ENCODE results near the gene TNFRSF8.
"Not testable (repeated sequence)": the region's sequence is repeated elsewhere in the genome, so short reads cannot be mapped to it uniquely, and the experiment has no call there.

The TNFRSF8 gene

DNA sequence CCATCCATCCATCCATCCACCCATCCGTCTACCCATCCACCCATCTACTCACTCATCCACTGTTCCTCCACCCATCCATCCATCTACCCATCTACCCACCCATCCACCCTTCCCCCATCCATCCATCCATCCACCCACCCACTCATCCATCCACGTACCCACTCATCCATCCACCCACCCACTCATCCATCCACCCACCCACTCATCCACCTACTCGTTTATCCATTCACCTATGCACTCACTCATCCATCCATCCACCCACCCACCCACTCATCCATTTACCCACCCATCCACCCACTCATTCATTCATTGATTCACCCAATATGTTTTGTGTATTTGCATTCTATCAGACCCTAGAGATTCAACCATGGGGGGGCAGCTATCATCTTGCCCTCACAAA lies 27.2 kb downstream of the TNFRSF8 start:
- DNase-seq: no peak

DNA sequence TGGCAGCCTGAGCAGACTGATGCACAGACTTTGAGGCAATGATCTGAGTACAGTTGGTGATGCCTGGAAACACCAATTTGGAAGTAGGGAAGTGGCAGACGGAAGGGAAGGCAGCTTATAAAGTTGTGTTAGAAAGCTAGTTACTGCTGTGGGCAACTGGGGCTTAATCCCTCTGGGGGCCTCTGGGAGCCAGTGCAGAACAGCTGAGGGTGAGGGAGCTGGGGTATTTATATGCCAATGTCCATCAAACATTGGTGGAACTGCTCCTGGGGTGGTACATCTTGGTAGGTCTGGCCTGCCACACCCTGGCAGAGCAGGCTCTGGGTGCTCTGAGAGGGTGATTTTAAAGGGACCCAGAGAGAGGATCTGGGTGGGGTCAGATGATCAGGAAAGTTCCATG lies 28.1 kb downstream of the TNFRSF8 start:
- DNase-seq: no peak

DNA sequence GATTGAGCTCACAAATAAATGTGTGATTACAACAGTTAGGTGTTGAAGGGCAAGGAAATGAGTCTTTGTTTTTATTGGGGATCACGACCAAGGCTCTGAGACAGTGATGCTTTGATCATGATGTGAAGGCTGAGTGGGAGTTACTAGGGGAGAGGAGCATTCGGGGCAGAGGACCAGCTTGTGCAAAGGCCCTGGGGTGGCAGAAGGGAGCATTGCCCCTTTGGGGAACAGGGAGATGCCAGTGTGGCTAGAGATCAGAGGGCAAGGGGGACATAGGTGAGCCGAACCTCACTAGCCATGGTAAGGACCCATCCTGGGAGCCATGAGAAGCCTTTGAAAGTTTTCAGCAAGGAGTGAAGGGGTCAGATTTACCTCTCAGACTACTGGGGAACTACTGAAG lies 31.1 kb downstream of the TNFRSF8 start:
- DNase-seq: no peak

DNA sequence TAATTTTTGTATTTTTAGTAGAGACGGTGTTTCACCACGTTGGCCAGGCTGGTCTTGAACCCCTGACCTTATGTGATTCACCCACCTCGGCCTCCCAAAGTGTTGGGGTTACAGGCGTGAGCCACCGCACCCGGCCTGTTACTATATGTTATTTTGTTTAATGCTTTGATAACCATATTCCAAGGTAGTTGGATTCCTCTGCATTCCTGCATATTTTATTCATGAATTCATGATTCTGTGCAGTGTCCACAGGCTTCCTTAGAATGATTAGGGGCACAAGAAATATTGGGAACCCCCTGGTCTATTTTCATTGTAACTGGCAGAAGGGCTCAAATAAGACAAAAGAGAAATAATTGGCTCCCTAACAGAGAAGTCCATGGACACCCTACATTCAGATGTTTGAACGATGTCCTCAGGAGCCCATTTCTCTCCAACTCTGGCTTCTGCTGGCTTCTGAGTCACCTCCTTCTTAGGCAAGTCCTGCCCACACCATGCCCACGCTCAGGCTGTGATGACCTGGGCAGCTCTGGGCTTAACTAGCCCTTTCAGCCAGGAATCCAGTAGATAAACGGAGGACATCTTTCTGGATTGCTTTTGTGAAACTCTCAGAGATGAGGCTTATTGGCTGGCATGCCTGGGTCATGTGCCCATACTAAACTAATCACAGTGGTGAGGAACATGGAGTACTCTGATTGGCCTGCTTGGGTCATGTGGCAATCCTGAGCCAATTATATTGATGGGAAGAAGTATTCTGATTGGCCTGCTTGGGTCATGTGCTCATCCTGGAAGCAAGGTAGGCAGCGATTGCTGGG lies 32.6 kb downstream of the TNFRSF8 start:
- DNase-seq: no peak

DNA sequence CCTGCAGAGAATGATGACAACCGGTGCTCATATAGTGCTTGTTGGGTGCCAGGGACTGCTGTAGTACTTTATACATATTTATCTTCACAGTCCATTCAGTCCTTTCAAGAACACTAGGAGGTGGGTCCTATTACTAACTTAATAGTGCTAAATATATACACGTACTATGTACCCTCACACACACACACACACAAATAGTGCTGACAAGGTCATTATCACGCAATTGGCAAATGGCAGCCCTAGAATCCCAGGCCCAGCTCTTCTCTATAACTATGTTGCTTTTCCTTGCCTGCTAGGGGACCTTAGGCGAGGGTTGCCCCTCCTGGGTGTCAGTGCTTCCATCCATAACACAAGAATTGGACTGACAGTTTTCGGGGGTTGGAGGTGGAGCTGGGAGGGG lies 33.5 kb downstream of the TNFRSF8 start:
- no peak for DNase-seq

DNA sequence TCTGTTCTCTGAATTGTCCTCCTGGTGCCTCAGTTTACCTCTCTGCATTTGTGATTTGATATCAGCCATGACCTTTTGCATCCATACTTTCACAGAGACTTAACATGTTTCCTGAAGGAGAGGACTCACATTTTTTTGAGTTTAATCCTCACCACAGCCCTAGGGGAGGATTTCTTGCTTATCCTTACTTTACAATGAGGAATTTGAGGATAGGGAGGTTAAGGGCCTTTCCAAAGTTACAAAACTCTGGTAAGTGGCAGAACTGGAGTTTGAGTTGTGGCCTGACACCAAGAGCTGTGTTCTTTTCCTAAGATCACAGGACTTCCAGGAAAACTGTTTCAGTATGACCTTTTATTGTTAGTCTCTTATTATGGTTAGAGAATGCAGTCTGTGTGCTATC lies 34.2 kb downstream of the TNFRSF8 start:
- DNase-seq: no peak

DNA sequence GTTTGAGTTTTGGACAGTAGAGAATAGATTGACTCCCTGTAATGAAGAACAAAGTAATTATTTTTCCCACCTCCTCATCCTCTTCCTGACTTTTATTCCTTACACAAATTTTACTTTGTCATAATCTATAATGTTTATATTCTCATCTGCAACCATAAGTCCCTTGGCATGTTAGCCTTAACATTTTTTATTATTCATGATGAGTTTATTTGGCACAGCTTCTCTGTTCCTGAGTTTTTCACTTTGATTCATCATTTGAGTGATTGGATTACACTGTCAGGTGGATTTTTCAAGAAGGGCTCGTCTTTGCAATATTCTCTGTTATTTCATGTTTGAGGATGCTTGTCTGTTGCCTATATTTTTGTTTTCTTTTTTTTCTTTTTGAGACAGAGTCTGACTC lies 35.7 kb downstream of the TNFRSF8 start:
- no peak for DNase-seq

DNA sequence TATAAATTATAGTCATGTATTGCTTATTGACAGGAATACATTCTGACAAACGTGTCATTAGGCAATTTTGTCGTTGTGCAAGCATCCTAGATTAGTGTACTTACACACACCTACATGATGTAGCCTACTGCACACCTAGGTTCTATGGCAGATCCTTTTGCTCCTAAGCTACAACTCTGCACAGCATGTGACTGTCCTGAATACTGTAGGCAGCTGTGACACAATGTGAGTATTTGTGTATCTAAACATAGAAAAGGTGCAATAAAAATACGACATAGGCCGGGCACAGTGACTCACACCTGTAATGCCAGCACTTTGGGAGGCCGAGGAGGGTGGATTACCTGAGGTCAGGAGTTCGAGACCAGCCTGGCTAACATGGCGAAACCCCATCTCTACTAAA lies 36.5 kb downstream of the TNFRSF8 start:
- no peak for DNase-seq

DNA sequence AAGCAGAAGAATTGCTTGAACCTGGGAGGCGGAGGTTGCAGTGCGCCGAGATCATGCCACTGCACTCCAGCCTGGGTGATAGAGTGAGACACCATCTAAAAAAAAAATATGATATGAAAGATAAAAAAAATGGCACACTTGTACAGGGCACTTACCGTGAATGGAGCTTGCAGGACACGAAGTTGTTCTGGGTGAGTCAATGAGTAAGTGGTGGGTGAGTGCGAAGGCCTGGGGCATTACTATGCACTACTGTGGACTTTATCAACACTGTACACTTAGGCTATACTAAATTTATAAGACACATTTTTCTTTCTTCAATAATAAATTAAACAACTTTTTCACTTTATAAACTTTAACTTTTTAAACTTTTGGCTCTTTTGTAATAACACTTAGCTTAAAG lies 37.0 kb downstream of the TNFRSF8 start:
- no peak for DNase-seq

DNA sequence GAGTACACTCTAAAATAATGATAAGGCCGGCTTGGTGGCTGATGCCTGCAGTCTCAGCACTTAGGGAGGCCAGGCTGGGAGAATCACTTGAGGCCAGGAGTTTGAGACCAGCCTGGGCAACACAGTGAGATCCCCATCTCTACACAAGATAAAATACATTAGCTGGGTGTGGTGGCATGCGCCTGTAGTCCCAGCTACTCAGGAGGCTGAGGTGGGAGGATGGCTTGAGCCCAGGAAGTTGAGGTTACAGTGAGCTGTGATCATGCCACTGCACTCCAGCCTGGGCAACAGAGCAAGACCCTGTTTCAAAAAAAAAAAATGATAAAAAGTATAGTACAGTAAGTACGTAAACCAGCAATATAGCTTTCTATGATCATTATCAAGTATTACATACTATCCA lies 38.0 kb downstream of the TNFRSF8 start:
- DNase-seq: not testable (repeated sequence)

DNA sequence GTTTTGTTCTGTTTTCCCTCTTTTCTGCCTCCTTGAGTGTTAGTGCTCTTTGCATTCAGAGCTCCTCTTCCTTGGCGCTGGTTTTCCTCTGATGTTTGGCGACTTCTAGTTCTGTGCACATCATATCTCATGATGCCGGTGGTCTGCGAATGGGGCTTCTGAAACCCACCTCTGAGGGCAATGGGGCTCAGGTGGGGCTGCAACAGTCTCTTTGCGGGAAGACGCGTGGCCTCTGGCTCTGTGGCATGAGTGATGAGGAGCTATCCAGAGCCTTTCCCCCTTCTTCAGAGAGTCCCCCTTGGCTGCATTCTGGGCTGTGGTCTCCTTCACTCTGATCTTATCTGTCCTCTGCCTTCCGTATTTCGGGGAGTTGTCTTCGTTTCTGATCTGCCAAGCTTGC lies 39.0 kb downstream of the TNFRSF8 start:
- DNase-seq: no peak

DNA sequence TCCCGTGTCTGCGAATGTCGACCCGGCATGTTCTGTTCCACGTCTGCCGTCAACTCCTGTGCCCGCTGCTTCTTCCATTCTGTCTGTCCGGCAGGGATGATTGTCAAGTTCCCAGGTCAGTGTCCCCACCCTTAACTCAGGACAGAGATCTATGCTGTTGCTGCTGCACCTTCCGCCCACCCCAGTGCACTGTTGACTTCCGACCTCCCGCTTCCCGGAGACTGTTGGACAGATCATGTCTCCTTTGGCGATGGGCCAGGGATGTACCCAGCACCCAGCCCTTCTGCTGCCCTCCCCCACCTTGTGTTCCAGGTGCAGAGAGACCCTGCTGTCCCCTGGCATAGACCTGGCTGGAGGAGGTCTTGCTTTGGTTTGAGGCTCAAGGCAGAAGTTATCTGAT lies 41.3 kb downstream of the TNFRSF8 start:
- no peak for DNase-seq

DNA sequence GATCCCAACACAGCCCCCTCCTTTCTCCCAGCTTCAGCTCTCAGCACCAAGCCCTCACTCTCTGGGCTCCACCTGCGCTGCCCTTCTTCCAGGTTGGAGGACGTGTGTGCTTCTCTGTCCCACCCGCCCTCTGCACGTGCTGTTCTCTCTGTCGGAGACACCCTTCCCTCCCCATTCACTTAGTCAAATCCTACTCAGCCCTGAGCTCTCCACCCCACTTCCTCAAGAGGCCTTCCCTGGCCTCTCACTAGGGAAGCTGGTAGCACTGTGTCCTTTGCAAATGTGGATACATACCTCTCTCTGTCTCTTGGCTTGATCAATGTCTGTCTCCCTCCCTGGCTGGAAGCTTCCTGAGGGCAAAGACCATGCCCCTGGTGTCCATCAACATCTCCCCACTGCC lies 43.0 kb downstream of the TNFRSF8 start:
- DNase-seq: no peak

DNA sequence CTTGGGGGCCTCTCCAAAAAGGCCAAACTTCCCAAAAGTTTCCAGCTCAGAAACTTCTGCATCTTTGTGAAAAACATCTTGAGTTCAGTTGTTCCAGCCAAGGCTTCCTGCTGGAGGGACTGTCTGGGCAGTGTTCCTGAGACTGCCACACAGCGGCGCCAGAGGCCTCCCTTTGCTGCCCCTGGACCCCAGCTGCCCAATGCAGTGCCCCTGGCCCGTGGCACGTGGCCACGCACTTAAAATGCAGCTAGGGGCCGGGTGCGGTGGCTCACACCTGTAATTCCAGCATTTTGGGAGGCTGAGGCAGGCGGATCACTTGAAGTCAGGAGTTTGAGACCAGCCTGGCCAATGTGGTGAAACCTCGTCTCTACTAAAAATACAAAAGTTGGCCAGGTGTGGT lies 43.8 kb downstream of the TNFRSF8 start:
- not testable (repeated sequence) for DNase-seq

DNA sequence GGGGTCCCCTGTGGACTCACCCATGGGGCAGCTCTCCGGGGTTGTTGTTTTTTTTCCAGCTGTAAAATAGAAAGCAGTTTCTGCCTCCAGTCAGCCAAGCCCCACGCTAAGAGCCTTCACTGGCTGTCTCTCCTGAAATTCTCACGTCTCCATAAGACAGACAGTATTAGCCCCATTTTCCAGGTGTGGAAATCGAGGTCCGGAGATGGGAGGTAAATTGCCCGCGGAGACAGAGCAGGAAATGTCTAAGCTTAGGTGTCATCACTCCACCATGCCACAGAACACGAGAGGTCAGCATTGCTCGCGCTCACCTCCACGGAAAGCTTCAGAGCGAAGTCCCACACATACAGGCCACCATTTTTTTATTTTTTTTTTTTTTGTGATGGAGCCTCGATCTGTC lies 44.6 kb downstream of the TNFRSF8 start:
- DNase-seq: no peak

DNA sequence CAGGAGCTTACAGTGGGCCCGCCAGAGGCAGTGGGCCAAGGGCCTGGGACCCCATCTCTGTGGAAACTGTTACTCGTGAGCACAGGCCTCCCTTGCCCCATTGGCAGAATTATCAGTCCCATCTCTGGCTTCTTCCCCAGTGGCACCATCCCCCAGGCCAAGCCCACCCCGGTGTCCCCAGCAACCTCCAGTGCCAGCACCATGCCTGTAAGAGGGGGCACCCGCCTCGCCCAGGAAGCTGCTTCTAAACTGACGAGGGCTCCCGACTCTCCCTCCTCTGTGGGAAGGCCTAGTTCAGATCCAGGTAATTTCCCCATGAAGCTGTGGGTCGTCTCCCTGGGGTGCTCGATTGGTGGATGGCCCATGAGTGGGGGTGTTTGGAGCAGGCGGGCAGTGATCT lies 46.8 kb downstream of the TNFRSF8 start:
- DNase-seq: no peak

DNA sequence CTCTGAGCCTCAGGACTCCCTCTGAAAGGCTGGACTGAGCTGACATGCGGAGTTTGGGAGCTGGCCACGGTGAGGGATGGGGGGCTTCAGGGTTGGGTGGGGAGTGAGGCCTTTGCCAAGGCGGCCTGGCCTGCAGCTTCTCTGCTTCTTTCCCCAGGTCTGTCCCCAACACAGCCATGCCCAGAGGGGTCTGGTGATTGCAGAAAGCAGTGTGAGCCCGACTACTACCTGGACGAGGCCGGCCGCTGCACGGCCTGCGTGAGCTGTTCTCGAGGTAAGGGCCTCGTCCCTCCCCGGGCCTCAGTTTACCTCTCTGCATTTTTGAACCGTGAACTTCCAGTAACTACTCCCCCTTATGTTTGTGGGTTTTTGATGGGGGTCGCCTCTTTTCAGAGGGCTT lies 48.6 kb downstream of the TNFRSF8 start:
- no peak for DNase-seq

DNA sequence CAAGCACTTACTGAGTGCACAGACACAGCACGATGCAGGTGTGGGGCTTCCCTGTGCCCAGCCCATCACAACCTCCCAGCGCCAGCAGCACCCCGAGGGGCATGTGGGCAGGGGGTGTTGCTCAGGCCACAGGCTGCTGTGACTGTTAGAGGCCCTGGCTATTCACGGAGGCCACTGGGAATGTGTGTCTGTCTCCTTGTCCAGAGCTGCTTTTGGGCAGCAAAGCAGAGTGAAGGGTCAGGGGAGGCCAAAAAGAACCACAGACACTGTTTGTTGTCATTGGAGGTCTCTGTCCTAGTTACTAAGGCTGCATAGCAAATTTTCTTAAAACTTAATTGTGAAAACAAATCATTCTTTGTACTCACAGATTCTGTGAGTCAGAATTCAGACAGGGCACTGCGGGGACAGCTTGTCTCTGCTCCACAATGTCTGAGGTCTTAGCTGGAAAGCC lies 49.6 kb downstream of the TNFRSF8 start:
- no peak for DNase-seq

DNA sequence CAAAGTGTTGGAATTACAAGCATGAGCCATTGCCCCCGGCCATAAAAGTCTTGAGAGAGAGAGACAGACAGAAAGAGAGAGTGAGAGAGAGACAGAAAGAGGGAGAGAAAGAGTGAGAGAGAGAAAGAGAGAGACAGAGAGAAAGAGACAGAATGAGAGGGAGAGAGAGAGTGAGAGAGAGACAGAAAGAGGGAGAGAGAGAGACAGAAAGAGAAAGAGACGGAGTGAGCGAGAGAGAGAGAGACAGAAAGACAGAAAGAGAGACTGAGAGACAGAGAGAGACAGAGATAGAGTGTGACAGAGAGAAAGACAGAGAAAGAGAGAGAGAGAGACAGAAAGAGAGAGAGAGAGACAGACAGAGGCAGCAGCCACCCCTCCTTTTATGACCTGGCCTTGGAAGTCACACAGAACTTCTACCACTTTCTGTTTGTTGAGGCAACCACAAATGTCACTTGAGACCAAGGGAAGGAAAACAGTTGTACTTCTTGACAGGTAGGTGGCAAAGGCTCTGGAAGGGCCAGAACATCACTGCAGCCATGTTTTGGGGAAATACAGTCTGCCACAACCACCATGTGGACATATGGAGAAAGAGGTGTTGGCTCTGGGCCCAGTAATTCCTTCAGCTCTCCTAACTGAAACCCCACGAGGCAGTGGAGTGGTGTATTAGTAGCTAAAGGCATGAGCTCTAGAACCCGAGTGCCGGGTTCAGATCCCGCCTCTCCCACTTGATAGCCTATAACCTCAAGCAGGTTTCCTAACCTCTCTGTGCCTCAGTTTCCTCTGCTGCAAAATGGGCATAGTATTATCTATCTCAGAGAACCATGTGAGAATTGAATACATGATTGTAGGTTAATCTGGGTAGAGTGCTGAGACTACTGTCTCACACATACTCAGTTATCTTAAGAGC lies 50.6 kb downstream of the TNFRSF8 start:
- no peak for DNase-seq

DNA sequence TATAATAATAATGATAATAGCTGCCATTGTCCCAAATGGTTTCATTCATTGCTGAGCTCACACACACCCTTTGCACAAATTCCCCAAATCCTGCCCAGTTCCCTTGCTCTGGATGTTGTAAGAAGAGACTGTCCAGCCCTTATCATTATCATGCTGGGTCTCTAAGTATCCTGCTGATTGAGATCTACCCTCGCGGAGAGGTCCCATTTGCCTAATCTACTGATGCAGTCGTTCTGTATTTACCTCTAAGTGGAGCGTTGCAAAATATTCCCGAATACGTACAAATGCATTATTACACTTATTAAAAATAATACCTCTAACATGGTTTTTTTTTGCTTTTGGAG lies 51.2 kb downstream of the TNFRSF8 start:
- DNase-seq: no peak

DNA sequence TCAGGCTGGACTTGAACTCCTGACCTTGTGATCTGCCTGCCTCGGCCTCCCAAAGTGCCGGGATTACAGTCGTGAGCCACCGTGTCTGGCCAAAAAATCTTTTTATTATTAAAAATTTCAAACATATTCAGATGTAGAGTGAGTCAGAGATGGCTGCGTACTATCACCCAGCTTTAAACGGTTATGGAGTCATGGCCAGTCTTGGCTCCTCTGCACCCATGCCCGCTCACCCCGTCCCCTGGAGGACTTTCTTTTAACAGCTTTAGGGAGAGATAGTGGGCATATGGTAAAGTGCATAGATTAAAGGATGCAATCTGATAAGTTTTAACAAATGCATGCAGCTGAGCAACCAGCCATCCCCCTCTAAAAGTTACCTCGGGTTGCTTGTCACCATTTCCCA lies 51.8 kb downstream of the TNFRSF8 start:
- no peak for DNase-seq

DNA sequence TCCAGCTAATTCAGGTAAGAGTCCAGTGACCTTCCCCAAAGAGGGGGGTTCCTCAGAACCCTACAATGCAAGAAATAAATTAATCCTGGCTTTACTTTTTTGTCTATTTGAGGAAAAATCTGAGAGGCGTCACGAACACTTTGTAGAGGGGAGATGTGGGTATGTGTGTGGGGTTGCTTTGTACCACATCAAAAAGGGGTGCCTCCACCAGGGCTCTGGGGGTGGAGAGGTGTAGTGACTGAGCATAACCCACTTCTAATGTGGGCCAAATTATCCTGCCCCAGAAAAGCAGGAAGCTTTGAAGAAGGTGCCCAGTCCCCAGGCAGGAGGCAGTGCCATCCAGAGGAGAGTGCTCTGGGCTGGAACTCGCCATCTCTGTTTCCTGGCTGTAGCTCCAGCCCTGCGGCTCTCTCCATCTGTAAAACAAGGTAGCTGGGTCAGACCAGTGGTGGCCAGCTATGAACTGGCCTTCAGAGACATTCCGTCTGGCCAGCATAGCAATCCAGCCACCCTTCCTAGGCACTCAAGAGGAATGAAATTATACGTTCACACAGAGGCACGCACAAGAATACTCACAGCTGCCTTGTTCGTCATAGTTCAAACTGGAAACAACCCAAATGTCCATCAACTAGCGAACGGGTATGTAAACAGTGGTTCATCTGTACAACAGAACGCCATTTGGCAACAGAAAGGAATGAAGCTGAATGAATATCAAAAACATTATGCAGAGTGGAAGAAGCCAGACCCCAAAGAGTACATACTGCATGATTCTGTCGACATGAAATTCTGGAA lies 58.3 kb downstream of the TNFRSF8 start:
- no peak for DNase-seq

DNA sequence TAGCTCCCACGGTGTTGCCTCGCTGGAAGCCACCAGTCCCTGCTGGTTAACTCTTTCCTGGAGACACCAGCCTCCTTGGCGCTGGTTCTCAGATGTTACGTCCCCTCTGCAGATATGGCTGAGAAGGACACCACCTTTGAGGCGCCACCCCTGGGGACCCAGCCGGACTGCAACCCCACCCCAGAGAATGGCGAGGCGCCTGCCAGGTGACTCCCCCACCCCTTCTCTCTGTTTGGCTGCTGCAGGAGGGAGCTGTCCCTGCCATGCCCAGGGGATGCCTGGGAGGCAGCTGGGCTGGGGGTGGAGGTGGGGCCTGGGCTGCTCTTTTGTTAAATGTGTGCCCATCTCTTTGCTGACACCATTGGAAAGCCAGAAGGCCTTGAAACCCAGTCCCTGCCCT lies 60.1 kb downstream of the TNFRSF8 start:
- no peak for DNase-seq
